Measurements from ENCODE around the gene SPRR2A. TPM values are rescaled to one million over a fixed set of nuclear protein-coding genes. Genes with fewer than 3 reads are reported as not detected.

The SPRR2A gene
- total and polyA plus RNA-seq, 2 of the 13 experiments (the other 11 are each of a cell fraction or from before 2014, with no cell fraction given): not detected

- BruUV-seq (replicated peaks): no TSS peak
- WGBS (ENCODE audit: low lambda C conversion rate): 0% methylated on average over 1 of the region's 1 CpG
- no peak for TF ChIP-seq NCOA5 (CRISPR knock-in tag; IDR thresholded peaks at IDR 0.05)
- TF ChIP-seq ZNF569 (CRISPR knock-in tag; IDR thresholded peaks at IDR 0.05; ENCODE audit: borderline replicate concordance): no peak
- no peak for TF ChIP-seq ZNF501 (CRISPR knock-in tag; IDR thresholded peaks at IDR 0.05)
- no peak for TF ChIP-seq ZNF816 (CRISPR knock-in tag; IDR thresholded peaks at IDR 0.05; ENCODE audit: borderline replicate concordance)
- no peak for TF ChIP-seq GRHL1 (CRISPR knock-in tag; conservative IDR thresholded peaks at IDR 0.05)
- no peak for TF ChIP-seq CEBPZ (IDR thresholded peaks at IDR 0.05; ENCODE audit: low read length)
- TF ChIP-seq CTCF (CRISPR knock-in tag; IDR thresholded peaks at IDR 0.05): no peak
- no peak for TF ChIP-seq SETDB1 (CRISPR knock-in tag; IDR thresholded peaks at IDR 0.05; ENCODE audit: borderline replicate concordance)
- no peak for TF ChIP-seq REPIN1 (CRISPR knock-in tag; IDR thresholded peaks at IDR 0.05; ENCODE audit: borderline replicate concordance, low read depth)
- no peak for TF ChIP-seq ZUFSP (CRISPR knock-in tag; IDR thresholded peaks at IDR 0.05; ENCODE audit: borderline replicate concordance)
- no peak for TF ChIP-seq CHD2 (IDR thresholded peaks at IDR 0.05; ENCODE audit: low read depth, low read length)
- no peak for TF ChIP-seq RNF219 (CRISPR knock-in tag; IDR thresholded peaks at IDR 0.05)
- TF ChIP-seq SMARCC2 (IDR thresholded peaks at IDR 0.05): no peak
- TF ChIP-seq ARNT2 (CRISPR knock-in tag; IDR thresholded peaks at IDR 0.05; ENCODE audit: low read depth): no peak
Observed at GRCh38 chr1:153028766-153029165, 28.5 kb downstream of the SPRR2A start.

More at GRCh38 chr1:153028766-153029165, 28.5 kb downstream of the SPRR2A start:
- H4K20me1 ChIP-seq (ENCODE audit: insufficient read depth, low read length): no peaks in the 10 kb centered on the region
- DNase-seq (ENCODE audit: low spot score): no peak
- no peaks in the 10 kb centered on the region for H3K27me3 ChIP-seq (ENCODE audit: control insufficient read depth in 1 of 2, insufficient read depth in 2 of 2, low read length in 2 of 2)
- intact Hi-C loops (cut with micrococcal nuclease; ENCODE audit: unreplicated experiment) (no loop called here), in situ Hi-C loops (cut with HindIII; ENCODE audit: extremely low pct_ligation_motif_present, low pct_unique_long_range_greater_than_20kb) (no loop called here)
- no peaks in the 10 kb centered on the region for H3K9me3 ChIP-seq (ENCODE audit: low read length)
- H3K9ac ChIP-seq (ENCODE audit: insufficient read depth, low read depth, low read length): no peak overlapping the region
- no peaks in the 10 kb centered on the region for H3K36me3 ChIP-seq (replicated peaks in 1 of 2; ENCODE audit: control insufficient read depth in 1 of 2, insufficient read depth in 2 of 2, low read length in 2 of 2)
- ChIA-PET CTCF (ENCODE audit: low intra/inter-chr PET ratio, low total read pairs) (no interaction called here), POLR2A (no interaction called here)
- no peaks in the 10 kb centered on the region for H3K79me2 ChIP-seq (ENCODE audit: insufficient read depth, low read length)
- no peaks in the 10 kb centered on the region for H3K4me1 ChIP-seq (ENCODE audit: insufficient read depth, low read length)
- FAIRE-seq: no peak
- no peak for ATAC-seq
- H2AFZ ChIP-seq (ENCODE audit: low read length): no peak overlapping the region
- H3K4me3 ChIP-seq (replicated peaks in 1 of 3; ENCODE audit: insufficient read depth in 1 of 3, low read depth in 2 of 3, low read length in 3 of 3): no peak overlapping the region
- no peak overlapping the region for H3K27ac ChIP-seq (ENCODE audit: extremely low read length, insufficient read depth, low read length)
- no peak overlapping the region for H3K4me2 ChIP-seq (ENCODE audit: low read depth, low read length)

Data from HepG2 (cell line).